ENCODE measurements around the gene CIROP.

DNA sequence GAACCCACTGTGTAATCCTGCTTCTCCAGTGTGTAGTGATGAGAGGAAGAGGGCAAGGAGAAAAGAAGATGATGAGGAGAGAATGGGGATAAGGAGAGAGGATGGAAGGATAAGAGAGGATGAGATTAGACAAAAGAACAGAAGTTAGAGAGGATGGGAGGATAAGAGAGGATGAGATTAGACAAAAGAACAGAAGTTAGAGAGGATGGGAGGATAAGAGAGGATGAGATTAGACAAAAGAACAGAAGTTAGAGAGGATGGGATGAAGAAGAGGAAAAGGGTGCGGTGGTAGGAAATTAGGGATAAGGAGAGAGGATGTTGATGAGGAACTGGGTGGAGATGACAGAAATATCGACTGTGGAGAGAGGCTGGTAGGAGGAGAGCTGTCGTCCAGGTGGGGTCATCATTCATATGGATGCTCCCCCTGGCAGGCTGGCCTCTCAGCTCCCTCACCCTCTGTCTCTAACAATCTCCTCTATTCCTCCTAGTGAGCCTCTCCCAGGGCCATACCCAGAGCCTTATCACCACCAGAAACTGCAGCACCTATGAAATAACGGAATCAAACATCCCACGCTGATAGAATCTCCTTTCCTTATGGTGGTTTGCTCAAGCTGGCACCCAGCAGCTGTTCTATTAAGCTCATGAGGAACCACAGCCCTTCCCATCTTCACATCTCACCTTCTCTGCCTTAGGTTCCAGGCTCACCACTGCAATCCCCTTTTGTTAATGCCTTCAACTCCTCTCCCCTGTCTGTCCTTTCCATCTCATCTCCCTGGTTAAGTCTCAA is 6.0 kb upstream of the CIROP start:
- TF ChIP-seq POLR2AphosphoS5 (IDR thresholded peaks at IDR 0.05; ENCODE audit: low read depth, low read length) (no peak), SIN3A (IDR thresholded peaks at IDR 0.05; ENCODE audit: borderline replicate concordance, insufficient read depth, low read length) (no peak), TAF1 (IDR thresholded peaks at IDR 0.05; ENCODE audit: borderline replicate concordance, insufficient read depth, low read length) (no peak)
- TF ChIP-seq, protein P1, sequence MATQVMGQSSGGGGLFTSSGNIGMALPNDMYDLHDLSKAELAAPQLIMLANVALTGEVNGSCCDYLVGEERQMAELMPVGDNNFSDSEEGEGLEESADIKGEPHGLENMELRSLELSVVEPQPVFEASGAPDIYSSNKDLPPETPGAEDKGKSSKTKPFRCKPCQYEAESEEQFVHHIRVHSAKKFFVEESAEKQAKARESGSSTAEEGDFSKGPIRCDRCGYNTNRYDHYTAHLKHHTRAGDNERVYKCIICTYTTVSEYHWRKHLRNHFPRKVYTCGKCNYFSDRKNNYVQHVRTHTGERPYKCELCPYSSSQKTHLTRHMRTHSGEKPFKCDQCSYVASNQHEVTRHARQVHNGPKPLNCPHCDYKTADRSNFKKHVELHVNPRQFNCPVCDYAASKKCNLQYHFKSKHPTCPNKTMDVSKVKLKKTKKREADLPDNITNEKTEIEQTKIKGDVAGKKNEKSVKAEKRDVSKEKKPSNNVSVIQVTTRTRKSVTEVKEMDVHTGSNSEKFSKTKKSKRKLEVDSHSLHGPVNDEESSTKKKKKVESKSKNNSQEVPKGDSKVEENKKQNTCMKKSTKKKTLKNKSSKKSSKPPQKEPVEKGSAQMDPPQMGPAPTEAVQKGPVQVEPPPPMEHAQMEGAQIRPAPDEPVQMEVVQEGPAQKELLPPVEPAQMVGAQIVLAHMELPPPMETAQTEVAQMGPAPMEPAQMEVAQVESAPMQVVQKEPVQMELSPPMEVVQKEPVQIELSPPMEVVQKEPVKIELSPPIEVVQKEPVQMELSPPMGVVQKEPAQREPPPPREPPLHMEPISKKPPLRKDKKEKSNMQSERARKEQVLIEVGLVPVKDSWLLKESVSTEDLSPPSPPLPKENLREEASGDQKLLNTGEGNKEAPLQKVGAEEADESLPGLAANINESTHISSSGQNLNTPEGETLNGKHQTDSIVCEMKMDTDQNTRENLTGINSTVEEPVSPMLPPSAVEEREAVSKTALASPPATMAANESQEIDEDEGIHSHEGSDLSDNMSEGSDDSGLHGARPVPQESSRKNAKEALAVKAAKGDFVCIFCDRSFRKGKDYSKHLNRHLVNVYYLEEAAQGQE (IDR thresholded peaks at IDR 0.05; ENCODE audit: insufficient read depth in 1 of 2, low read depth in 2 of 2, low read length in 2 of 2), result no peak
